Activated CD8-positive, alpha-beta memory T cell treated with anti-CD3 and anti-CD28 coated beads, Interleukin-2, amount 50 U/mL, for 24 hours (primary cell): ENCODE data around the gene POLR3H.

Source experiments
- DNase-seq: peaks from one replicate; pipeline ENCODE4 v3.0.0-alpha.2; 2020; ENCODE audit errors: extremely low read depth

Gene POLR3H

GRCh38 chr22:41516462-41516861, 27.8 kb downstream of the POLR3H start:
- DNase-seq = no peak

GRCh38 chr22:41513391-41513790, 30.9 kb downstream of the POLR3H start:
- DNase-seq = no peak

GRCh38 chr22:41512421-41513194, 31.7 kb downstream of the POLR3H start:
- DNase-seq = no peak

GRCh38 chr22:41511521-41511968, 32.7 kb downstream of the POLR3H start:
- DNase-seq = no peak

GRCh38 chr22:41508770-41509170, 35.5 kb downstream of the POLR3H start:
- no peak for DNase-seq

- DNase-seq = no peak
These were observed 36.8 kb downstream of the POLR3H start for GRCh38 chr22:41507330-41508063.

- DNase-seq = no peak
These were observed 38.6 kb downstream of the POLR3H start for GRCh38 chr22:41505511-41506220.

- no peak for DNase-seq
These were observed 39.5 kb downstream of the POLR3H start for GRCh38 chr22:41504816-41505215.

- DNase-seq = no peak
These were observed 39.9 kb downstream of the POLR3H start for GRCh38 chr22:41504397-41504796.

- DNase-seq = no peak
These were observed 43.1 kb downstream of the POLR3H start for GRCh38 chr22:41501209-41501608.

- no peak for DNase-seq
These were observed 44.0 kb downstream of the POLR3H start for GRCh38 chr22:41500303-41500702.

- no peak for DNase-seq
These were observed 44.5 kb downstream of the POLR3H start for GRCh38 chr22:41499624-41500280.

GRCh38 chr22:41498303-41498835, 45.9 kb downstream of the POLR3H start:
- no peak for DNase-seq

- DNase-seq = no peak
These were observed 52.7 kb downstream of the POLR3H start for GRCh38 chr22:41491374-41492100.

- no peak for DNase-seq
These were observed 55.5 kb downstream of the POLR3H start for GRCh38 chr22:41488596-41489385.

- no peak for DNase-seq
These were observed 56.2 kb downstream of the POLR3H start for GRCh38 chr22:41488076-41488475.

GRCh38 chr22:41487037-41487935, 57.0 kb downstream of the POLR3H start:
- DNase-seq = no peak

GRCh38 chr22:41485033-41485432, 59.2 kb downstream of the POLR3H start:
- no peak for DNase-seq

- DNase-seq = no peak
These were observed 61.8 kb downstream of the POLR3H start for GRCh38 chr22:41482319-41482935.
